CD4-positive, alpha-beta T cell treated with Interleukin-6 for 4 hours (primary cell): ENCODE results near the gene ITIH3.

Source experiments
- DNase-seq: peaks from one replicate; pipeline ENCODE4 v3.0.0-alpha.2; 2020; ENCODE audit warnings: mixed read lengths

ITIH3 gene

DNA sequence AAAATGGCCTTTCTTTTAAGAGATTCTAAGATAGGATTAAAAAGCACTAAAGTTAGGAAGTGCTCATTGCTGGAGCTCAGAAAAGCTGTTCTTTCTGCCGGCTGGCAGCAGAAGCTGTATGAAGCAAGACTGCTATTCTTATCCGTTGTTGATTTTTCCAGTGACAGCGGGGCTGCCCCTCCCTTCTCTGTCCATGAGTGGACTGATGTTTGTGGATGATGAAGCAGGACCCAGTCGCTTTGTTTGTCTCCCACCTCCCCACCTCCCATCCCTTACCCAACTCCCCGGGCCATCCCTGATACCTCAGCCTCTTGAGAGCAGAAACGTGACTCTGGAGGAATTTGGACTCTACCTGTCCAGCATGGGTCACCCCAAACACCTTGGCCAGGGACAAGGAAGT, 50.6 kb downstream of the ITIH3 start:
- no peak for DNase-seq

DNA sequence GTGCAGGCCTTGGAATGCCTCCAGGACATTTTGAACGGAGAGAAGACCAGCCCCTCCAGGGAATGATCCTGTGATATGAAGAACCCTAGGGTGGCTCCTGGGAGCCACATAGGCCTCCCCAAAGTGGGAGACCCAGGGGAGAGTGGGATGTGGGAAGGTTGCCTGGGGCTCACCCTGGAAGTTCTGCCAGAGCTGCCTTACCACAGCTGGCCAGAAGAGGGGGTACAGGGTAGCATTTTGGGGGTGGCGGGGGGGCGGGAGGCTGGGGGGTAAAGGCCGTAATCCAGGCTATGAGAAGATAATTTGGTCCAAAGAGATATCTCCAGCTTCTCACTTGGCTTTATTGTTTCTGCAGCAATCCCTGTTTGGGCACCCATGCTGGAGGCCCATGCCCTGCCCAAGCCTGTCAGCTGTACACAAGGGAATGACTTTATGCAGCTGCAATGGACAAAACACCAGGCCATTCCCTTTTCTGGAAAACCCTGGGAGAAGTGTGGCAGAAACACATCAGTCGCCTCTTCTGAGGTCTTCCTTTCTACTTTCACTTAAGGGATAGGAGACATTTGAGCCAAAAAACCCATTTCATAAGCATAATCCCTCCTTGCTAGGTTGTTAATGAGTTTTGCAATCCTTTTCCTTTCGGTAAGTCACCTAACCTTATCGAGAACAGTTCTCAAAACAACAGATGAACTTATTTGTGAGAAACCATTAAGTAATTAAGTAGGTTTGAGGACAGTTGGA, 51.3 kb downstream of the ITIH3 start:
- peak; percentile 34 for DNase-seq

DNA sequence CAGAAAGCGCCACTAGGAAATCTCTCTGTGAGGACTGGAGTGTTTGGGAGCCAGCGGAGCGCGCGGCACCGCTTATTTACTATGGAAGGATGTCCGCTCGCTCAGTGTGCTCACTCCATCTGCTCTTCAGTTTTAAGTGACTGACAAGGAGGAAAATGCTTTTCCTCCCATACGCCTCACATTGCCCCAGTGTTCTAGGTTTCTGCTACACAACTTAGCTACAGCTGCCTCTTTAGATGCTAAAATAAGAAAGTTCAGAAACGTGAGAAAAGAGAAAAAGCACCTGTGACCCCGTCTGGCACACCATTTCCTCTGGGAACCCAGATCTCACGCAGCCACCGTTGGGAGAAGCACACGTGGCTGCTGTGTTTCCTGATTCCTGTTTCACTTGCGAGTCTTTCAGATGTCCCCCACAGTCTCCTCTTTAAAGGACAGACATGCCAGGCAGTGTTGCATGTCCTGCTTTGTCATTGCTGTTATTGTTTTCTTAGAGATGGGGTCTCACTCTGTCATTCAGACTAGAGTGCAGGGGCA, 51.9 kb downstream of the ITIH3 start:
- no peak for DNase-seq

DNA sequence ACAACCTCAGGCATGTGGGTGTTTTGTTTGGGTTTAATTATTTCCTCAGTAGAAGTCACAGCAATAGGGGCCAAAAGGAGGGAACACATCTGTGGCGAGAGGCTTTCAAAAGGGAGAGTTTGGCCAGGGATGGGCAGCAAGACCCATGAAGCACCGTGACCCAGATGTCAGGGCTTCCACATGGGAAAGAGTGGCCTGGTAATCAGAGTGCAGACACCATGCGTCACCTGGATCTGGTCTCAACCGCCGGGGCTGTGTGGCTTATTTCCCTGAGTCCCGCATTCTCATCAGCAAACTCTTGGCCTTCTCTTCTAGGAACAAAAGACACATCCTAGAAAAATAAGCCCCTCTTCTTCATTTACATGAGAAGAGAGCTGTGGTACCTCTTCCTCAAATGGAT, 52.6 kb downstream of the ITIH3 start:
- no peak for DNase-seq

DNA sequence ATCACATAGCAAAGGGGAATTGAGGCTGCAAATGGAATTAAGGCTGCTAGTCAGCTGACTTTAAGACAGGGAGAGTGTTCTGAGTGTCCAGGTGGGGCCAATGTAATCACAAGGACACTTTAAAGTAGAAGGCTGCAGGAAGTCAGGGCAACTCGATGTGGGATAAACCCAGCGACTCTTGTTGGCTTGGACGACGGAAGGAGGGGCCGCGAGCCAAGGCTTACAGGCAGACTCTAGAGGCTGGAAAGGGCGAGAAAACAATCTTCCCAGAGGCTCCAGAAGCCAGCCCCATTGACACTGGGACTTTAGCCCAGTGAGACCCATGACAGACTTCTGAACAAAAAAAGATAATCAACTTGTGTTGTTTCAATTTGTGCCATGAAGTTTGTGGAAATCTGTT, 53.1 kb downstream of the ITIH3 start:
- no peak for DNase-seq

DNA sequence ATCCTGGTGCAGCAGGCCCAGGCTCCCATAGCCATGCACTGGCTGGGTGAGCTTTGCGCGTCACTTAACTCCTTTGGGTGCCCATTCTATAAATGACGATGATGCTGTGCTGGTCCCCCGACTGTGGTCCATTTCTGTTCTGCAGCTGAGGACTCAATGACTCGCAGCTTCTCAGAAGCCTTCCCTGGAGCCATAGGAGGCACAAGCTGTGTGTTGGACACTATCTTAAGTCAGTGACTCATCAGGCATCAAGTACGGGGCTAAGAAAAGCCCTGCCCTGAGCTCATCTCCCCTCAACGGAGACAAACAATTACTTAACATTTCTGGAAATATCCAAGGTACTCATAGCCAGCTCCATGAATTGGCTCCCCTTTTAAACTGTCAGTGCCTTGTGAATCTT, 54.0 kb downstream of the ITIH3 start:
- no peak for DNase-seq

DNA sequence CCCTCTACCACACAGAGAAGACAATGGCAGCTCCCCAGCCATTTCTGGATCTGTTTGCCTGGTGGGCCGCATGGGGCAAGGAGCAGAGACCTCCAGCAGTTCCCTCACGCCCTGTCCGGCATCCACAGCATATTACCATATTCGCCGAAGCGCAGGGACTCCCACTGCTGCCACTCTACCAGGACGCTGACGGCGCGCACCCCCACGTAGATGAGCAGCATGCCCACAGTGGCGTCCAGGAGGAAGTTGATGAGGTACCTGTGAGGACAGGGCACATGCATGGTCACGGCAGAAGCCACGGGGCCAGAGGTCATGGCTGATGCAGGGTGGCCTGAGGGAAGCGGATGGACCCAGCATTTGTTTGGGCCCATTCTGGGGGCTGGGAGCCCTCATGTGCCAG, 55.1 kb downstream of the ITIH3 start:
- no peak for DNase-seq

DNA sequence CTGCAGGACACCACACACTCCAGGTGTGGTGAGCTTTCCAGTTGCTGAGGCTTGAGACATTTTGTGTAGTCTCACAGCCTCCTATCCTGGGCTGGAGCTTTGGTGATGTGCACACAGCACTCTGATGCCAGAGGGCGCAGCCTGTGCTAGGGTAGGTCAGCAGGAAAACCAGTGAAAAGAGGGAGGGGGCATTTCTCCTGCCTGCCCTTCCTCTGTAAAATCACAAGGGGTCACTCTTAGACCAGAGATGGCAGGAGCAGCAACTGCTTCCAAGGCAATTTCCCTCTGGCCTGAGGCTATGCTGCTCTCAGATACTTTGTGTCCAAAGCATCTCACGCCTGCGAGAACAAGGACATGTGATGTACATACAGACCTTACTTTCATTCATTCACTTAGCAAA, 56.8 kb downstream of the ITIH3 start:
- peak; percentile 23 for DNase-seq

DNA sequence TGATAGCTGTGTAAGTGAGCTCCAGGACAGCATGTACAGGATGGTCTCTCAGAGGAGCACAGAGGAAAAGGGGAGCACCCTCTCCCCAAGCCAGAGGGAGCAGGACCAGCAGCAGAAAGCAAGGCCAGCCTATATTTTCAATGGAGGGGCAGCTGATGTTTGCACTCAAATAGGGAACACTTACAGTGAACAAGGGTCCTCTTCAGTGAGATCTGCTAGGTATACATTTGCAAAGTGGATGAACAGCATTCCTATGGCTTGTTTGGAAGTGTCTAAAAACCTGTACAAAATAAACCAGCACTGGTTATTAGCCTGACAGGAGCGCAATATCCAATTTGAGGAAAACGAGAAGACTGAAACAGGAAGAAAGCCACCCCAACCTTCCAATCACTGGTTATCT, 57.8 kb downstream of the ITIH3 start:
- DNase-seq = no peak

DNA sequence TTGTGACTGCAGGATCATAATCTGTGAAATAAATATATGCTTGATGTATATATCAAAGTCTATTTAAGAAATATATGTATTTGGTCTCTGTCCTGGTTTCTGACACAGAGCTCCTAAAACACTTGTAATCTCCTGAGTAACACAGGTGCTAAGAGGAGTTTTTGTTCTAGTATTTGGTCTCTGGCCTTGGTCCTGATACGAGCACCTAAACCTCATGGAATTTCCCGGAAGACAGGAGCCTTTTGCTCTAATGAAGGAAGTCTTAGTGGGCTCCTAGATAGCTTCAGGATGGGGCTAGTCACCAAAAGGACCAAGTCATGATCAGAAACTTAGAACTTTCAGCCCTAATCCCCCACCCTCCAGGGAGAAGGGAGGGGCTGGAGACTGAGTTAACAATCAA, 59.4 kb downstream of the ITIH3 start:
- DNase-seq = no peak

DNA sequence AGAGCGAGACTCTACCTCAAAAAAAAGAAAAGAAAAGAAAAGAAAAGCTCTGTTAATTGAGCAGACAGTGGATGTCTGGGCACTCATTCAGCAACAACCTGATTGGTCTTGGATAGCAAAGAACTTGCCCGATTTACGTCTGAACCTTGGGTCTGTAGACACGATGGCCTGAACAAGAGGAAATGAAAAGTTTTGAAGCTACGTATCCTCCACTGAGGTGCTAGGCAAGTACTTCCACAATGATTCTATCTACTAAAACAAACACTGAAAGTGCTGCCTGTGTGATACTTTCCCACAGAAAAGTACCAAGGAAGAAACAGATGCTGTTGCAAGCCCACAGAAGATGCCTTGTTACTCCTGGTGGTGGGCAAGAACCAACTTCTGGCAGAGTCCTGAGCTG, 62.1 kb downstream of the ITIH3 start:
- no peak for DNase-seq

DNA sequence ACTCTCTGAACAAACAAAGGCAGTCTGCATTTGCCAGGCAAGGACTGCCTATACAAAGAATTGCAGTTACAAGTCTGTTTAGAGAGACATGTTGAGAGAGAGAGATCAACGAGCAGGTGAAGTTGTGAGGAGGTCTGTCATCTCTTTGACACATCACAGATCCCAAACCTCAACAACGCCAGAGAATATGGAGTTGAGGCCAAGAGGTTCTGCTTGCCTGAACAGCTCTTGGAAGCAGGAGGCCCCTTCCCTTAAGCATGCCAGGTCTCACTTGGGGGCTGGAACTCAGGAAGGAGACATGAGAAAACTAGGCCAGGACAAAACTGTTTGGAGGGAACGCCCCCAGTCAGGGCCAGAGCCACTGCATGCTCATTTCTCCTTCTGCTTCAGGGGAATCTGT, 62.5 kb downstream of the ITIH3 start:
- DNase-seq = no peak

DNA sequence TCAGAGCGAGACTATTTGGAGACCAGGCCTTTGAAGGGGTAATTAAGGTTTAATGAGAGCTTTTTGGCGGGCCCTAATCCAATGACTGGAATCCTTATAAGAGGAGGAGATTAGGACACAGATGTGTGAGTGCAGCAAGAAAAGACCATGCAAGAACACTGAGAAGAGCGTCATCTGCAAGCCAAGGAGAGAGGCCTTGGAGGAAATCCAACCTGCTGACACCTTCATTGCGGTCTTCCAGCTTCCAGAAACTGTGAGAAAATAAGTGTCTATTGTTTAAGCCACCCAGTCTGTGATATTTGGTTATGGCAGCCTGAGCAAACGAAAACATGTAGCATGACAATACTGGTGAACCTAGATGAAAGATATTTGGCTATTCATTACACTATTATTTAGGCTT, 63.3 kb downstream of the ITIH3 start:
- DNase-seq = no peak
